H9 (cell line): ENCODE results near the gene INTS3. TPM values are rescaled to one million over a fixed set of nuclear protein-coding genes. Genes with fewer than 3 reads are reported as not detected.

Experiments
- DNase-seq: peaks from one replicate; pipeline ENCODE4 v3.0.0-alpha.2; 2017
- H2AFZ ChIP-seq: one replicate; pipeline ENCODE4 v1.6.1; 2013; ENCODE audit warnings: mild to moderate bottlenecking, low read length, control low read depth, moderate library complexity
- H2AK5ac ChIP-seq: 2 replicates; pipeline ENCODE4 v1.6.1; 2013; ENCODE audit warnings: low read length, control low read depth, mixed read lengths; ENCODE audit not compliant: insufficient read length
- H2BK120ac ChIP-seq: one replicate; pipeline ENCODE4 v1.6.1; 2013; ENCODE audit warnings: low read depth, mild to moderate bottlenecking, low read length, control low read depth, inconsistent platforms; ENCODE audit not compliant: poor library complexity, severe bottlenecking
- H2BK12ac ChIP-seq: 2 replicates; pipeline ENCODE4 v1.6.1; 2013; ENCODE audit warnings: low read length, control low read depth, mixed read lengths, low read depth; ENCODE audit not compliant: insufficient read length
- H2BK15ac ChIP-seq: 2 replicates; pipeline ENCODE4 v1.6.1; 2013; ENCODE audit warnings: low read depth, low read length, control low read depth
- H2BK20ac ChIP-seq: one replicate; pipeline ENCODE4 v1.6.1; 2013; ENCODE audit warnings: low read depth, mild to moderate bottlenecking, low read length, control low read depth, inconsistent platforms; ENCODE audit not compliant: poor library complexity, severe bottlenecking
- H2BK5ac ChIP-seq: 2 replicates; pipeline ENCODE4 v1.6.1; 2013; ENCODE audit warnings: low read length, control low read depth, mixed read lengths; ENCODE audit not compliant: insufficient read length
- H3K14ac ChIP-seq: 2 replicates; pipeline ENCODE4 v1.6.1; 2013; ENCODE audit warnings: low read length, control low read depth; ENCODE audit not compliant: insufficient read depth
- H3K18ac ChIP-seq: 2 replicates; pipeline ENCODE4 v1.6.1; 2013; ENCODE audit warnings: low read depth, mild to moderate bottlenecking, mixed read lengths, low read length, control low read depth; ENCODE audit not compliant: insufficient read length
- H3K23ac ChIP-seq: 2 replicates; pipeline ENCODE4 v1.6.1; 2013; ENCODE audit warnings: low read length, control low read depth, mixed read lengths, low read depth; ENCODE audit not compliant: insufficient read length
- H3K23me2 ChIP-seq: 2 replicates; pipeline ENCODE4 v1.6.1; 2013; ENCODE audit warnings: low read depth, mild to moderate bottlenecking, mixed read lengths, low read length, control low read depth; ENCODE audit not compliant: insufficient read length, poor library complexity, severe bottlenecking
- H3K27ac ChIP-seq: 2 replicates; pipeline ENCODE4 v1.5.1; 2013; ENCODE audit warnings: low read length, control low read depth, mixed read lengths, low read depth; ENCODE audit not compliant: insufficient read length
- H3K27me3 ChIP-seq: 2 replicates; pipeline ENCODE4 v1.6.1; 2013; ENCODE audit warnings: low read length, control low read depth, inconsistent platforms; ENCODE audit not compliant: insufficient read depth
- H3K4ac ChIP-seq: 2 replicates; pipeline ENCODE4 v1.6.1; 2013; ENCODE audit warnings: low read depth, mild to moderate bottlenecking, control low read depth, inconsistent platforms, low read length, moderate library complexity
- H3K4me1 ChIP-seq: 2 replicates; pipeline ENCODE4 v1.6.1; 2013; ENCODE audit warnings: low read length, control low read depth, inconsistent platforms; ENCODE audit not compliant: insufficient read depth
- H3K4me2 ChIP-seq: 2 replicates; pipeline ENCODE4 v1.6.1; 2013; ENCODE audit warnings: low read length, control low read depth, mixed read lengths; ENCODE audit not compliant: insufficient read length, insufficient read depth
- H3K56ac ChIP-seq: 2 replicates; pipeline ENCODE4 v1.6.1; 2013; ENCODE audit warnings: low read depth, mild to moderate bottlenecking, mixed read lengths, low read length, control low read depth; ENCODE audit not compliant: insufficient read length
- H3K79me1 ChIP-seq: 2 replicates; pipeline ENCODE4 v1.6.1; 2013; ENCODE audit warnings: low read depth, mild to moderate bottlenecking, moderate library complexity, low read length, control low read depth, inconsistent platforms; ENCODE audit not compliant: insufficient read depth, poor library complexity, severe bottlenecking
- H3K79me2 ChIP-seq: 2 replicates; pipeline ENCODE4 v1.6.1; 2013; ENCODE audit warnings: low read length, control low read depth, inconsistent platforms; ENCODE audit not compliant: insufficient read depth
- H3K9ac ChIP-seq: 2 replicates; pipeline ENCODE4 v1.6.1; 2013; ENCODE audit warnings: low read length, control low read depth, mixed read lengths; ENCODE audit not compliant: insufficient read length; ENCODE audit errors: extremely low read depth
- H3K9me3 ChIP-seq: one replicate; pipeline ENCODE4 v1.6.1; 2013; ENCODE audit warnings: low read depth, low read length, inconsistent platforms; ENCODE audit not compliant: control insufficient read depth
- H3T11ph ChIP-seq: one replicate; pipeline ENCODE4 v1.6.1; 2013; ENCODE audit warnings: mild to moderate bottlenecking, low read length, control low read depth, inconsistent platforms
- H4K20me1 ChIP-seq: one replicate; pipeline ENCODE4 v1.6.1; 2013; ENCODE audit not compliant: control insufficient read depth, insufficient read length, insufficient read depth
- H4K5ac ChIP-seq: 2 replicates; pipeline ENCODE4 v1.6.1; 2013; ENCODE audit warnings: low read depth, mild to moderate bottlenecking, mixed read lengths, low read length, control low read depth; ENCODE audit not compliant: insufficient read length
- H4K8ac ChIP-seq: replicated peaks from 2 replicates; pipeline ENCODE4 v1.6.1; 2013; ENCODE audit warnings: low read length, control low read depth, mixed read lengths, low read depth; ENCODE audit not compliant: insufficient read length
- H4K91ac ChIP-seq: 2 replicates; pipeline ENCODE4 v1.6.1; 2013; ENCODE audit warnings: low read depth, mild to moderate bottlenecking, moderate library complexity, mixed read lengths, low read length, control low read depth; ENCODE audit not compliant: insufficient read length
- H3K27ac Mint-ChIP-seq, 3 experiments: 2 replicates in 2 of 3; 3 replicates in 1 of 3; pipeline ENCODE4 v1.8.0; 2020 to 2021; ENCODE audit warnings: mixed read lengths in 3 of 3, mild to moderate bottlenecking in 1 of 3, moderate library complexity in 1 of 3
- H3K27me3 Mint-ChIP-seq: 2 replicates; pipeline ENCODE4 v1.8.0; 2021; ENCODE audit warnings: low read depth, mild to moderate bottlenecking, moderate library complexity, mixed read lengths
- H3K36me3 Mint-ChIP-seq, 3 experiments: 2 replicates in 2 of 3; 3 replicates in 1 of 3; pipeline ENCODE4 v1.8.0; 2020 to 2021; ENCODE audit warnings: low read depth in 3 of 3, mixed read lengths in 3 of 3; ENCODE audit not compliant: insufficient read depth in 1 of 3
- H3K4me1 Mint-ChIP-seq, 2 experiments: 2 replicates each; pipeline ENCODE4 v1.8.0; 2020; ENCODE audit warnings: mixed read lengths in 2 of 2
- H3K4me3 Mint-ChIP-seq, 2 experiments: 2 replicates in 1 of 2; 3 replicates in 1 of 2; pipeline ENCODE4 v1.8.0; 2020 to 2021; ENCODE audit warnings: mild to moderate bottlenecking in 2 of 2, mixed read lengths in 2 of 2, moderate library complexity in 1 of 2
- H3K9me3 Mint-ChIP-seq, 2 experiments: 2 replicates in 1 of 2; 3 replicates in 1 of 2; pipeline ENCODE4 v1.8.0; 2020; ENCODE audit warnings: mild to moderate bottlenecking in 2 of 2, mixed read lengths in 2 of 2, moderate library complexity in 1 of 2
- WGBS: extraction: QIAGEN DNeasy Blood & Tissue Kit; methylation state at CpG from one replicate; pipeline ENCODE4 v1.1.7; 2013; ENCODE audit warnings: missing lambda C conversion rate, low lambda C conversion rate, mixed read lengths; ENCODE audit not compliant: insufficient read length; ENCODE audit errors: extremely low coverage; 5-methylcytosine and 5-hydroxymethylcytosine counted together
- total RNA-seq: library from RNA; stranded (reverse); gene quantifications from 2 replicates; pipeline ENCODE4 v1.2.1, GENCODE V29; 2021
- TF ChIP-seq, protein P1 (sequence below): fragments of 200-600 bp; sonication (generic); conservative IDR thresholded peaks from 3 replicates; pipeline ENCODE4 v1.8.0; 2021; ENCODE audit warnings: antibody characterized with exemption, mild to moderate bottlenecking

Gene INTS3
- total RNA-seq, 1 experiment from 2014 or later, result 67.1 TPM

DNA sequence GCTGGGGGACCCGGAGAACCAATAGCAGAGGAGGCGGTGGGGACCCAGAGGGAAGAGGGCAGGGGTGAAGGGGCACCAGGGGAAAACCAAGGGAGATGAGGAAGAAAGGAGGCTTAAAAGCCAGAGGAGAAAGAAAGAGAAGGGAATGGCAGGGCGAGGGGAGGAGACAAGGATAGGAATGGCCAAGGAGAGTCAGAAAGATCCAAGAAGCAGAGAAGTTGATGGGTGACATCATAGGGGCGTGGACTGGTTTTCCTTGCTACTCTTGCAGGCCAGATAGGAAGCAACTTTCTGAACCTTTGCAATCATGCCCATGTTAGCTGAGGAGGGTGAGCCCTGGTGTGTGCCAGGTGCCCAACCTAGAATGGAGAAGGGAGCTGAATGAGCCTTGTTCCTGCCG, 44.0 kb upstream of the INTS3 start:
- Histone ChIP-seq H2AK5ac (no peak overlapping the region), H3K9me3 (no peaks in the 10 kb centered on the region), H3K27ac (no peak overlapping the region), H2BK20ac (no peak overlapping the region), H3K79me1 (no peaks in the 10 kb centered on the region), H3K4ac (no peak overlapping the region), H3K23me2 (peaks cover 15% of the 10 kb centered on the region), H2BK5ac (no peak overlapping the region), H4K20me1 (no peaks in the 10 kb centered on the region), H2BK120ac (no peak overlapping the region), H3K23ac (no peak overlapping the region), H2BK12ac (no peak overlapping the region), H3K56ac (no peak overlapping the region), H2BK15ac (no peak overlapping the region), H3K14ac (no peak overlapping the region), H3K18ac (no peak overlapping the region), H3K4me2 (no peak overlapping the region), H3K4me1 (no peaks in the 10 kb centered on the region), H3K9ac (no peak overlapping the region), H2AFZ (no peak overlapping the region), H3K79me2 (no peaks in the 10 kb centered on the region), H3T11ph (no peak overlapping the region), H4K8ac (no peak overlapping the region), H3K27me3 (no peaks in the 10 kb centered on the region; the same call in 1 of the 2 replicates), H4K5ac (no peak overlapping the region), H4K91ac (no peak overlapping the region)
- no peak for DNase-seq
- TF ChIP-seq, protein P1, sequence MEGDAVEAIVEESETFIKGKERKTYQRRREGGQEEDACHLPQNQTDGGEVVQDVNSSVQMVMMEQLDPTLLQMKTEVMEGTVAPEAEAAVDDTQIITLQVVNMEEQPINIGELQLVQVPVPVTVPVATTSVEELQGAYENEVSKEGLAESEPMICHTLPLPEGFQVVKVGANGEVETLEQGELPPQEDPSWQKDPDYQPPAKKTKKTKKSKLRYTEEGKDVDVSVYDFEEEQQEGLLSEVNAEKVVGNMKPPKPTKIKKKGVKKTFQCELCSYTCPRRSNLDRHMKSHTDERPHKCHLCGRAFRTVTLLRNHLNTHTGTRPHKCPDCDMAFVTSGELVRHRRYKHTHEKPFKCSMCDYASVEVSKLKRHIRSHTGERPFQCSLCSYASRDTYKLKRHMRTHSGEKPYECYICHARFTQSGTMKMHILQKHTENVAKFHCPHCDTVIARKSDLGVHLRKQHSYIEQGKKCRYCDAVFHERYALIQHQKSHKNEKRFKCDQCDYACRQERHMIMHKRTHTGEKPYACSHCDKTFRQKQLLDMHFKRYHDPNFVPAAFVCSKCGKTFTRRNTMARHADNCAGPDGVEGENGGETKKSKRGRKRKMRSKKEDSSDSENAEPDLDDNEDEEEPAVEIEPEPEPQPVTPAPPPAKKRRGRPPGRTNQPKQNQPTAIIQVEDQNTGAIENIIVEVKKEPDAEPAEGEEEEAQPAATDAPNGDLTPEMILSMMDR, result no peak
- no CpG with 5 or more reads among the region's 5 CpGs for WGBS
- Mint-ChIP-seq H3K4me1 (peaks cover 20 to 33% of the 10 kb centered on the region in 2 experiments), H3K27me3 (peaks cover 30% of the 10 kb centered on the region), H3K9me3 (no peaks in the 10 kb centered on the region), H3K27ac (peak overlapping the region in 2 of 3 experiments; percentile 31 to 59; a peak in 2 of 7 replicates), H3K4me3 (no peak overlapping the region), H3K36me3 (peaks cover 0 to 35% (median 27%) of the 10 kb centered on the region in 3 experiments; a peak in 5 of 7 replicates)
